M059J (cell line): ENCODE results near the gene MYO18B. TPM values are rescaled to one million over a fixed set of nuclear protein-coding genes. Genes with fewer than 3 reads are reported as not detected.
A peak's percentile ranks its signal among the peaks of the same experiment; 100 is the strongest.

Experiments
- DNase-seq: peaks from one replicate; pipeline ENCODE4 v3.0.0-alpha.2; 2012; ENCODE audit warnings: low read depth
- total RNA-seq: library from RNA; depleted of rRNA; stranded (reverse); fragments of >200 nt; shearing (Covaris generic); gene quantifications from 2 replicates; pipeline ENCODE4 v1.2.3, GENCODE V29; 2014

MYO18B gene
- total RNA-seq, 1 experiment from 2014 or later: not detected

DNA sequence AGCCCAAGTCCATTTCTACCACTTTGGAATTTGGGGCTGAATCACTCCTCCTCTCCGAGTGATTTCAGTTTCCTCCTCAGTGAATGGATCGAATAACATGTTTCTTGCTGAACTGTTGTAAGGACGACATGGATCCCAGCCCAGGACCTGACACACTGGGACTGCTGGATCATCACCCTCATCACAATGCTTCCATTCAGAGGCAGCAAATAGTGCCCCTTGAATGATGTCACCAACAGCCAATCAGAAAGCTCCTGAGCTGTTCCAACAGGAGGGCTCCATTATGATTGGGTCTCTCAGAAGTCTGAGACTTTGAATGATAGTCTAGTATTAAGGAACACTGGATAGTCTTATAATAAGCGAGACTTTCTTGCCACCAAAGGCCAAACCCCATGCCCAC, 158.9 kb downstream of the MYO18B start:
- DNase-seq: peak; percentile 4

DNA sequence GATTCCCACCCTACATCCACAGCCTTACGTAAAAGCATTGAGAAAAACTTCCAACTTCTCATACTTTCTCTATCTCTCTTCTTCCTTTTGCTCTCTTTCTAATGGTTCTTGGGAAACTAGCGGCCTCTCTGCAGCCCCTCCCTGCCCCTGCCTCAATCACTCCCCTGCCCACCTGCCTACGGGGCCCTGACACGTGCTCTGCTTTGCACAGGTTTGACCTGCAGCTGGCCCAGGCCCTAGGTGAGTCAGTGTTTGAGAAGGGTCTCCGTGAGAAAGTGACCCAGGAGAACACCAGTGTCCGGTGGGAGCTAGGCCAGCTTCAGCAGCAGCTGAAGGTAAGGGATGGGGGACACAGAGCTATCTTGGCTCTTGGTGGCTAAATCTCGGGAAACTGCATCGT, 160.4 kb downstream of the MYO18B start:
- DNase-seq: no peak

DNA sequence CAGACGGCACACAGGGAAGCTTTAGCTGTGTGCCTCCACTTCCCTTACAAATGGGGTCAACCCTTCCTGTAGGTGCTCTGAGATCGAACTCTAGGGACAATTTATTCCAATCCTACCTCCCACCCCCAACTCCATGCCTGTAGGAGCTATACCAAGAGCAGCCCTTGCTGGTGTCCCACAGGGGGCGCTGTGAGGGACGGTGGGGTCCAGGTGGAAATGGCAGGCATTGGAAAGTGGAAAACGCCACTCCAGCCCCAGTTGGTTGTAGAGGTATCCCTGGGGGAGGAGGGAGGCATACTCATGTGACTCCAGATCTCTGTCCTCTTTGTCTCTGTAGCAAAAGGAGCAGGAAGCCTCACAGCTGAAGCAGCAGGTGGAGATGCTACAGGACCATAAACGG, 161.3 kb downstream of the MYO18B start:
- no peak for DNase-seq

GRCh38 chr22:25908212-25908611, 166.2 kb downstream of the MYO18B start:
- DNase-seq: no peak

DNA sequence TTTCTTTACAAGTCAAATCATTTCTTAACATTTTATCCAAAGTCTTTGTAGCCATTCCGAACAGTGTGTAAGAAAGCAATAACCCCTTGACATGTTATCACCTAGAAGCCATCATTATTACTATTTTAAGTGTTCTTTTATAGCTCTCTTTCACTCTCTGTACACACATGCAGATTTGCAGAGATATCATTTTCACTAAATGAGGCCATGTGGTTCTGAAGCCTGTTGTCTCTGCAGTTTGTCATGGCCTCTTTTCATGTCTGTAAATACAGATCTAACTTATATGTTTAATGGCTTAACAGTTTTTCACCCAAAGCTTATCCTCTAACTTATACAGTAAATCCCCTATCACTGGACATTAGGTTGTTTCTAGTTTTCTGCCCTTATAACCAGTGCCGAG, 166.8 kb downstream of the MYO18B start:
- no peak for DNase-seq

DNA sequence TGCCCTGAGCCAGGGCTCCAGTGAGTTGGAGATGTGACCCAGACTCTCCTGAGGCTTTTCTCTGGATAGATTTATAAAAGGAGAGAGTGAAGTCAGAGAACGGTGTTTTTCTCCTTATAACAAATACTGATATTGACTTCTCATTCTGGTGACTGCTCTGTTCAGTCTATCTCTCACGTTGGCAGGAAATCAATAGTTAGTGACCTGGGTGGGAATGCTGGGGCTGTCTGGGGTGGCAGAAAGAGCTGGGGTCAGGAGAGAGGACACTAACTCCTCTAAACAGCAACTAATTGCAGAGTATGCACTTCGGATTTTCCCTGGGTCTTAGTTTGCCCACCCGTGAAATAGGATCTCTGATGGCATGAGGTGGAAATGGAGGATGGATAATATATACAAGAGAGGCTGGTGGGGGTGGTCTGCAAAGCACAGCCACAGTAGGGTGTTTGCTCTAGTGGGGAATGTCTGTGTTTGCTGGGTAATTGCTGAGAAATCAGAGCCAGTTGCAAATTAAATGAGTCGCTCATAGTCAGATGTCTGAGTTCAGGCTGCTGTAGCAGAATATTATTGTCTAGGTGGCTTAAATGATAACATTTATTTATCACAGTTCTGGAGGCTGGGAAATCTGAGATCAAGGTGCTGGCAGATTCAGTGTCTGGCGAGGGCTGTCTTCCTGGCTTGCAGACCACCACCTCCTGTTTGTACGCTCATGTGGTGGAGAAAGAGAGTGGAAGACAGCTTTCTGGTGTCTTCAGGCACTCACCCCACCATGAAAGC, 167.8 kb downstream of the MYO18B start:
- no peak for DNase-seq

DNA sequence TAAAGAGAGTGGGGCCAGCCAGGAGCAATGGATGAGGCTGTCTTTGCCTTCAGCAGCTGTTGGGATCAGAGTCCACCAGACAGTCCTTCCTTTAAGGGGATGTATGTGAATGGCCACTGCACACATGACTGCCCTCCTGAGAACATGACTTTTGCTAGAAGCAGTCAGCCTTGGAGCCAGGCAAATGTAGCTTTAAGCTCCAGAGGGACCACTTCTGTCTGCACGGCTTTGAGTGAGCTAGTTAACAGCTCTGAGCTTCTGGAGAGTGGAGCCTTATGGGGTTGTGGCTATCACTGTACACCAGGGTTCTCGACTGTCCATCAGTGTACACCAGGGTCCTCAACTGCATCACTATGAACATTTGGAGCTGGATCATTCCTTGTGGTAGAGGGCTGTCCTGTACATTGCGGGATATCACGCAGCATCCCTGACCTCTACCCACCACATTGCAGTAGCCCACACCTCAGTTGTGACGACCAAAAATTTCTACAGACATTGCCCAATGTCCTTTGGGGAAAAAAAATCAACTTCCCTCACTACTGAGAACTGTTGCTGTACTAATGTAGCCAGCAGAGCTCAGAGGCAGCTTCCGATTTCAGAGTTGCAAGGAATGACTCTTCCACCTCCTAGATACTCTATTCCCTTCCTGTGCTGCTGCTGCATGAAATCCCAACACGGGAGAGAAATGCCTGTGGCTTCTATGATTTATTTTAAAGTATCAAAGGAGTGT, 169.4 kb downstream of the MYO18B start:
- DNase-seq: no peak

- no peak for DNase-seq
Measured at GRCh38 chr22:25919452-25919851, 177.5 kb downstream of the MYO18B start.

DNA sequence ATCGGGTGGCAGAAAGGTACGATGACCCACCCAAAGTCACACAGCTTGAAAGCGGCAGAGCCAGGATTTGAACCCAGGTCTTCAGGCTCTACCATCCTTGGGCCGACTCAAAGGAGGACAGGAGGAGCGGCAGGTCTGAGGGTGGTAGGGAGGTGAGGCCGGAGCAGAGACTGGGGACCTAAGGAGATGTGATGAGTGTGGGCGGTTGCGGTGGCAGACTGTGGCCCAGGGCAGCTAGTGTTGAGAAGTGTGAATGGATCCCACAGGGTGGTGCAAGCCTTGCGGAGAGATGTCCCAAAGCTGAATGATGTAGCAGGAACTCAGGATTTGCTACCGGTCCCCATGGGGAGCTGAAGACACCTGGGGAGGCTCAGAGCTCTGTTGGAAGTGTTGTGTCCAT, 180.2 kb downstream of the MYO18B start:
- no peak for DNase-seq

GRCh38 chr22:25923914-25924313, 181.9 kb downstream of the MYO18B start:
- DNase-seq: no peak

DNA sequence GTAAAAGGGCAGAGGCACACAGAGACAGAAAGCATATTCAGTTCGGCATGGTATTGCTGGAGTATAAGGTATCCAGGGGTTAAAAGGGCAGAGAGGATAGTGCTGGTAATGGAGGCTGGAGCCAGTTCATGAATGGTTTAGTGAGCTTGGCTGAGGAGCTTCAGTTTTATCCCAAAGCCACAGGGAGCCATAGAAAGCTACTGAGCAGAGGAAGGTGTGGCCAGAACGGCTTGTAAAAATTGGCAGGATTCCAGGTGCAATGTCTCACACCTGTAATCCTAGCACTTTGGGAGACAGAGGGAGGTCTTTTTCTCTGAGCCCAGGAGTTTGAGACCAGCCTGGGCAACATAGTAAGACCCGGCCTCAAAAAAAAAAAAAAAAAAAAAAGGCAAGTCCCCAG, 186.1 kb downstream of the MYO18B start:
- no peak for DNase-seq

- DNase-seq: no peak
Measured at GRCh38 chr22:25929321-25929878, 187.4 kb downstream of the MYO18B start.

DNA sequence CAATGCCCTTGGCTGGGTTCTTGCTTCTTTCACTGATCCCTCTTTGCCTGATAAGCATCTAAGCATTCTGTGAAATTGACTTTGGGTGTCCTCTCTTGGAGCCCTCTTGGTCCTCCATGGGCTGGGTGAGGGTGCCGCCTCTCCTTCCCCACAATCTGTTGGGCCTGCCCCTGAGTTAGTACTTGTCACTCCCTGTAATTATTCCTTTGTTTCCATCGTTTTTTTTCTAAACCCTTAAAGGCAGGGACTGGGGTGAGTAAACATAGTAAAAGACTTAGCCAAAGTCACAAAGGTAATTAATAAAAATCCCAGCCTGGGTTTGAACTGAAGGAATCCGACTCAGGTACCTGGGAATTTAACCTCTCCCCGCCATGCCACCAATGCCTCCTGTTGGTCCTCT, 188.1 kb downstream of the MYO18B start:
- no peak for DNase-seq

- peak; percentile 17 for DNase-seq
Measured at GRCh38 chr22:25930788-25931310, 188.9 kb downstream of the MYO18B start.

- no peak for DNase-seq
Measured at GRCh38 chr22:25933158-25933788, 191.3 kb downstream of the MYO18B start.

GRCh38 chr22:25935266-25936058, 193.5 kb downstream of the MYO18B start:
- DNase-seq: no peak

- no peak for DNase-seq
Measured at GRCh38 chr22:25938151-25938550, 196.2 kb downstream of the MYO18B start.

DNA sequence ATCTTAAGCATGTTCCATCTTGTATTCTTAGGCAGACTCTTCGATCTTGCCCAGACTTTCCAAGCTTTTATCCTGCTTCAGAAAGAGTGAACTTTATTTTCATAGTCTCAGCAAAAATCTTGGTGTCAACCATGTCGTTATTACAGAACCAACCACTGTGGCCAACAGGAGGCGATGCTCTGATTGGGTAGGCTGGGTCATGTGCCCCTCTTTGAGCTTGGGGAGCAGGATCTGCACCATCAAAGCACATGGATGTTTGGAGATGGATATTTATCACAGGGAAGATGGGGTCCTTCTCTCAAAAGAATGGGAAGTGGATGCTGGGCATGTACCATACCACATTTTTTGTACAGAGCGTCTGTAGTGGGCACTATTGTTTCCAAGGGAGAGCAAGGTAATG, 197.4 kb downstream of the MYO18B start:
- DNase-seq: no peak

DNA sequence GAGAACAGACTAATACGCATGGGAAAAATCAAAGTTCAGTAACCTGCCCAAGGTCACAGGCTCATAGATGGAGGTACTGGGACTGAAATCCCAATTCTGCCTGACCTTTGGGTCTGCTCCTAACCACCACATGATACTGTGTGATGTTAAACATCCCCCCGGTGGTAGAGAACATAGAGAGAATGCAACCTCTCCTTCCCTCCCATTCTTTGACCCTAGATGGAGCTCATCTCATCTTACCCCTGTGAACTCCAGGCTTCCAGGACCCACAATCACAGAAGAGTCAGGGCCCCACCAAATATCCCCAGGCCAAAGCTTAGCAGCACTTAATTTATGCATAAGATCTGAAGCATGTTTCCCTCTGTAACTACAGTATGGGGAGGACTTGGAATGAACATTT, 198.5 kb downstream of the MYO18B start:
- DNase-seq: no peak

- DNase-seq: no peak
Measured at GRCh38 chr22:25941365-25941960, 199.5 kb downstream of the MYO18B start.
